Pancreas (tissue), 10 donors: Measurements from ENCODE around the gene CLEC20A. TPM values are rescaled to one million over a fixed set of nuclear protein-coding genes. Genes with fewer than 3 reads are reported as not detected.

Experiments
- ATAC-seq, 4 donors: fragments of 200-7000 bp; cut with Tn5 transposase; one replicate each; pipeline versions ENCODE4 v1.8.0 to v1.9.1; 2020; ENCODE audit warnings: mild to moderate bottlenecking in 4 of 4, moderate library complexity in 4 of 4
- DNase-seq, 6 donors: peaks; one replicate each; pipeline ENCODE4 v3.0.0-alpha.2; 2020
- FAIRE-seq: peaks from 2 replicates; lab custom pipeline; 2012; peaks lifted over from hg19 to GRCh38; lab: Jason Lieb, UNC
- H3K27ac ChIP-seq, 4 donors: fragments of 200-600 bp; sonication (generic); 1 replicate in 3 of 4; 2 replicates in 1 of 4; pipeline versions ENCODE4 v1.5.0 to v1.8.0; 2020
- H3K27me3 ChIP-seq, 4 donors: fragments of 200-600 bp; one replicate each; pipeline ENCODE4 v1.8.0; 2021
- H3K36me3 ChIP-seq, 3 donors: fragments of 200-600 bp; sonication (generic) in 1 of 3; one replicate each; pipeline versions ENCODE4 v1.5.0 to v1.8.0; 2020 to 2021
- H3K4me1 ChIP-seq, 3 donors: fragments of 200-600 bp; one replicate each; pipeline ENCODE4 v1.8.0; 2021
- H3K4me3 ChIP-seq, 4 donors: fragments of 200-600 bp; sonication (generic) in 2 of 4; one replicate each; pipeline versions ENCODE4 v1.5.0 to v1.8.0; 2020 to 2021
- H3K9me3 ChIP-seq, 4 donors: fragments of 200-600 bp; one replicate each; pipeline ENCODE4 v1.8.0; 2021
- WGBS, 2 donors: extraction: QIAGEN DNeasy Blood & Tissue Kit; methylation state at CpG; one replicate each; pipeline ENCODE4 v1.1.7; 2013; 5-methylcytosine and 5-hydroxymethylcytosine counted together
- intact Hi-C, 3 donors: fragments of 100-400 bp; cut with DNase I; formaldehyde crosslinking; loops; one replicate each; pipeline versions ENCODE4 v1.11.1 to v1.14.2; 2022
- polyA plus RNA-seq, 2 donors: library from polyadenylated mRNA; stranded (reverse); fragments of 200-250 nt; gene quantifications; one replicate each; pipeline ENCODE4 v1.2.3, GENCODE V29; 2013
- total RNA-seq, 6 donors: library from RNA; stranded (reverse); fragmentation: NEBNext Ultra II Directional in 4 of 6; extraction: Animal tissue kit (Norgen Biotek cat#: 25700) in 4 of 6; gene quantifications; one replicate each; pipeline versions ENCODE4 v1.2.1 to v1.2.4, GENCODE V29; 2021 to 2023
- TF ChIP-seq, protein P1 (sequence below), 4 donors: fragments of 200-600 bp; sonication (generic) in 3 of 4; IDR thresholded peaks; one replicate each; pipeline versions ENCODE4 v1.5.0 to v1.8.0; 2021; ENCODE audit warnings: antibody characterized with exemption in 4 of 4
- donor health status: healthy with polysubstance abuse.
- donor health status: DM: no; HTN: no; CAD: no; lungs with moderate emphysema.
- donor health status: DM: no; HTN: no; CAD: no.
- donor health status: control.
- donor health status: control.
- donor health status: Bipolar disorder and iron deficiency.
- donor health status: DM: yes; HTN: yes; CAD: no.
- donor health status: DM: no; HTN: no; CAD: no.
- donor health status: DM: no; HTN: no; CAD: no.
- donor health status: DM: yes; HTN: yes; CAD: no.

The CLEC20A gene
- total and polyA plus RNA-seq, 8 donors, result not detected

DNA sequence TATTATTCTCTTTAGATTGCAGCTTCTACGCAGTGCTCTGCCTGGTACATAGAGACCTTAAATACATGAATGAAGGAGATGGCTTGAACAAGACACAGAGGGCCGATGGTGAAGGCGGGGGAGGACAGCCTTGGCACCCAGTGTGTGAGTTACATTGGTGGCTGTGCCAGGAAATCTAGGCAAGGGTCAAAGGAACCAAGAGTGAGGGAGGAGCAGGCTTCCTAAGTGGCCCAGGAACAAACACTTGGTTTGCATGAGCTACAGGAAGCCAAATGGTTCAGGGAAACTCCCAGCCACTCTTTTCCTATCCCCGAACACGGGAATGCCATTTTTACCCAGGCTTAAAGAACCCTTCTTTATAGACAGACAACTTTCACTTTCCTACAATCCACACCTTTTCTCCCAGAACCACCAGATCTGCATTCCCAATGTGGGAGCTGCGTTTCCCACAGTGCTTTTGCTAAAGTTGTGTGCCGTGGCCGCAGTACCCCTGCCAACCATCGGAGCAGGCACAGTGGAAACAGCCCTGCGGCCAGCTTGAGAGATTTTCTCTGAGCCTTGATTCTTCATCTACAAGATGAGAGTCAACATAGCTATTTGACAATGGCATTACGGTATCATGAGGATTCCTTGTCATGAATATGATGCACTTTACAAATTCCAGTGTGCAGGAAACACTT, 3.5 kb upstream of the CLEC20A start:
- TF ChIP-seq, protein P1, sequence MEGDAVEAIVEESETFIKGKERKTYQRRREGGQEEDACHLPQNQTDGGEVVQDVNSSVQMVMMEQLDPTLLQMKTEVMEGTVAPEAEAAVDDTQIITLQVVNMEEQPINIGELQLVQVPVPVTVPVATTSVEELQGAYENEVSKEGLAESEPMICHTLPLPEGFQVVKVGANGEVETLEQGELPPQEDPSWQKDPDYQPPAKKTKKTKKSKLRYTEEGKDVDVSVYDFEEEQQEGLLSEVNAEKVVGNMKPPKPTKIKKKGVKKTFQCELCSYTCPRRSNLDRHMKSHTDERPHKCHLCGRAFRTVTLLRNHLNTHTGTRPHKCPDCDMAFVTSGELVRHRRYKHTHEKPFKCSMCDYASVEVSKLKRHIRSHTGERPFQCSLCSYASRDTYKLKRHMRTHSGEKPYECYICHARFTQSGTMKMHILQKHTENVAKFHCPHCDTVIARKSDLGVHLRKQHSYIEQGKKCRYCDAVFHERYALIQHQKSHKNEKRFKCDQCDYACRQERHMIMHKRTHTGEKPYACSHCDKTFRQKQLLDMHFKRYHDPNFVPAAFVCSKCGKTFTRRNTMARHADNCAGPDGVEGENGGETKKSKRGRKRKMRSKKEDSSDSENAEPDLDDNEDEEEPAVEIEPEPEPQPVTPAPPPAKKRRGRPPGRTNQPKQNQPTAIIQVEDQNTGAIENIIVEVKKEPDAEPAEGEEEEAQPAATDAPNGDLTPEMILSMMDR (IDR thresholded peaks at IDR 0.05), result no peak
- Histone ChIP-seq H3K4me1 (no peaks in the 10 kb centered on the region), H3K36me3 (no peaks in the 10 kb centered on the region), H3K9me3 (no peaks in the 10 kb centered on the region), H3K4me3 (no peak overlapping the region), H3K27ac (no peak overlapping the region), H3K27me3 (no peaks in the 10 kb centered on the region)
- FAIRE-seq, result no peak
- 76 to 86% methylated on average over 11 of the region's 11 CpGs for WGBS, 2 donors
- intact Hi-C loops, result loop anchor here in 2 of 3 donors (5.0 to 10.0 kb wide), 3 partner anchors 188 to 465 kb away; no protein-coding TSS in a partner anchor
- DNase-seq, result no peak
- ATAC-seq, result no peak

DNA sequence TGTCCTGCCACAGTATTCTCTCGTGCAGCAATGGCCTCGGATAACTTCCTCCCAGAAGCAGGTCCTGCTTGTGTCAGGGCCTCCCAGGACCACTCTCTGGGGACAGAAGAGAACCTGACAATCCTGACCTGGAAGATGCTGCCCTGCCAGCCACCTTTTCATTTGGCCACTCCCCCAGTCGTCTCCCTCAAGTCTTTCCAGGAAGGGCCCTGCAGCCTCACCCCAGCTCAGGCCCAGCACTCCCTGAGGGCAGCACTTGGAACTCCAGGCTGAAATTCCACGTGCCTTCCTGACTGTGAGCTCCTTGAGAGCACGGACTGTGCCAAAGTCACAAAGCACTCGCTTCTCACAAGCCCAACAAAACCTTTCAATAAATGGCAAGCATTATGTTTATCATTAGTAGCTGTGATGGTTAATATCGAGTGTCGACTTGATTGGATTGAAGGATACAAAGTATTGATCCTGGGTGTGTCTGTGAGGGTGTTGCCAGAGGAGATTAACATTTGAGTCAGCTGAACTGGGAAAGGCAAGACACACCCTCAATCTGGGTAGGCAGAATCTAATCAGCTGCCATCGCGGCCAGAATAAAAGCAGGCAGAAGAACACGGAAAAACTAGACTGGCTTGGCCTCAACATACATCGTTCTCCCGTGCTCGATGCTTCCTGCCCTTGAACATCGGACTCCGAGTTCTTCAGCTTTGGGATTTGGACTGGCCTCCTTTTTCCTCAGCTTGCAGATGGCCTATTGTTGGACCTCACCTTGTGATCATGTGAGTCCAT, 2.3 kb upstream of the CLEC20A start:
- intact Hi-C loops, result no loop called here

DNA sequence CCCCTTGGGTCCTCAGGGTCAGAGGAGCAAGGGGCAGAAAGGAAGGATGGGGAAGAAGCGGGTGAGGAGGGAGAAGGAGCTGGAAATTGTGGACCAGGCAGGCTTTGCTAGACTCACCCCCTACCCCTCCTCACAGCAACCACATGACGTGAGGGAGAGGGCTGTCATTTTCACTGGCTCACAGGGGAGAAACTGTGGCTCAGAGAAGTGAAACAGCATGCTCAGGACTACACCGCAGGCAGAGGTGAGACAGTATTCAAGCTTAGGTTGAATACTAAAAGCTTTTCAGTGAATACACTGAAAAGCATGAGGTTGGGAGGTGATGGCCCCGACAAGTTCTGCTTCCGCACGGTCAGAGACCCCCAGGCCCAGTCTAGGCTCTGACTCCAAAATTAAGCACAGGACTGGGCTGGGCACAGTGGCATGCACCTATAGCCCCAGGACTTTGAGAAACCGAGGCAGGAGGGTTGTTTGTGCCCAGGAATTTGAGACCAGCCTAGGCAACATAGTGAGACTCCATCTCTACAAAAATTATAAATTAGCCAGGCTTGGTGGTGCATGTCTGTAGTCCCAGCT, 1.2 kb upstream of the CLEC20A start:
- intact Hi-C loops, result no loop called here
- H3K4me1 ChIP-seq, result no peaks in the 10 kb centered on the region
- TF ChIP-seq, protein P1 (IDR thresholded peaks at IDR 0.05), result no peak
- FAIRE-seq (no peak), DNase-seq (no peak), ATAC-seq (no peak)
- no peaks in the 10 kb centered on the region for H3K27me3 ChIP-seq
- no peaks in the 10 kb centered on the region for H3K36me3 ChIP-seq
- no peaks in the 10 kb centered on the region for H3K9me3 ChIP-seq
- no peak overlapping the region for H3K27ac ChIP-seq
- WGBS, 2 donors, result 78 to 84% methylated on average over 7 of the region's 7 CpGs
- H3K4me3 ChIP-seq, result no peak overlapping the region

More for the DNA sequence above, 2.3 kb upstream of the CLEC20A start:
- FAIRE-seq (no peak), DNase-seq (no peak), ATAC-seq (no peak)
- no peaks in the 10 kb centered on the region for H3K9me3 ChIP-seq
- H3K27ac ChIP-seq, result no peak overlapping the region
- no peaks in the 10 kb centered on the region for H3K4me1 ChIP-seq
- no peaks in the 10 kb centered on the region for H3K36me3 ChIP-seq
- H3K27me3 ChIP-seq, result no peaks in the 10 kb centered on the region
- no peak overlapping the region for H3K4me3 ChIP-seq
- 72 to 78% methylated on average over 16 of the region's 16 CpGs for WGBS, 2 donors
- TF ChIP-seq, protein P1 (IDR thresholded peaks at IDR 0.05), result no peak

DNA sequence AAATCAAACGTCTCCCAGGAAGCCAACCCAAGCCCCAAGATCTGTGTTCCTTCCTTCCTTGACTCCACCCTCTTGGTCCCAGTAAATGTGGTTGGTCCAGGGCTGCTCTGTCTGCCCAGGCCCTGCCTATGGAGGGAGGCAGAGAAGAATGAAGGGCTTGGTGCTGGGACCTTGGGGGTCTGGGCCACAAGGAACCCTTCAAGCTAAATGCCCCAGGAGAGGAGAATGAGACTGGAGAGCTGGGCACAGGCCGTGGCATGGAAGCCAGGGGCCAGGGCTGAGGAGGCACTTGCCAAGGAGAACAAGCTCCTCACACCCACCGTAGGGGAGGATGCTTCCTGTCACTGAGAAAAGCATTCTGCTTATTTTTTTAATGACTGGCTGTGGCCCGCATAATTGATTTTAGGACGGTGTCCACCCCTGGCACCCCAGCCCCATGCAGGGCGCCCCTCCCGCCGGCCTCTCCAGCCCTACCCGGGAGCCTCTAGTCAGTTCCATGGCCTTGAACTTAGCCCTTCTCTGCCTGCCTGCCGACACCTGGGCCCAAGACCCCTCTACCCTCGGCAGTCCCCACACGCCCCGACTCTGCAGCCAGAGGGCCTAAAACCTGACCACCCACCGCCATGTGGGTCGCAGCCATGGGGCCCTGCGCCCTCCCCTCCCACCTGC, 889 bp downstream of the CLEC20A start:
- no peaks in the 10 kb centered on the region for H3K27me3 ChIP-seq
- no peaks in the 10 kb centered on the region for H3K9me3 ChIP-seq
- FAIRE-seq, result no peak
- TF ChIP-seq, protein P1 (IDR thresholded peaks at IDR 0.05), result no peak
- H3K4me3 ChIP-seq, result no peak overlapping the region
- no peaks in the 10 kb centered on the region for H3K36me3 ChIP-seq
- no peak for ATAC-seq
- 79 to 84% methylated on average over 16 of the region's 16 CpGs for WGBS, 2 donors
- no peak overlapping the region for H3K27ac ChIP-seq
- DNase-seq, result no peak
- intact Hi-C loops, result no loop called here
- H3K4me1 ChIP-seq, result no peaks in the 10 kb centered on the region
